SK-N-SH treated with all-trans-retinoic acid at 6 μM for 48 hours (cell line): ENCODE results near the gene ARHGAP26.

ENCODE experiments used
- ATAC-seq: fragments of 200-7000 bp; cut with Tn5 transposase; 3 replicates; pipeline ENCODE4 v1.9.1; 2020; ENCODE audit warnings: mild to moderate bottlenecking, moderate library complexity
- ARNTL ChIP-seq: fragments of 450-650 bp; formaldehyde crosslinking; IDR thresholded peaks from 2 replicates; pipeline ENCODE4 v1.5.0; 2020; ENCODE audit warnings: low read depth, mild to moderate bottlenecking, moderate library complexity, borderline replicate concordance
- BACH2 ChIP-seq: fragments of 250-450 bp; sonication (Bioruptor Pico); IDR thresholded peaks from 2 replicates; pipeline ENCODE4 v1.9.0; 2021; ENCODE audit warnings: mild to moderate bottlenecking, borderline replicate concordance
- CSDC2 ChIP-seq: fragments of 250-450 bp; sonication (Bioruptor Pico); IDR thresholded peaks from 2 replicates; pipeline ENCODE4 v1.5.0; 2020; ENCODE audit warnings: mild to moderate bottlenecking, moderate library complexity
- CSRNP3 ChIP-seq: fragments of 250-450 bp; sonication (Bioruptor Pico); IDR thresholded peaks from 2 replicates; pipeline ENCODE4 v1.5.1; 2021; ENCODE audit warnings: mild to moderate bottlenecking, moderate library complexity
- ESRRG ChIP-seq: fragments of 250-450 bp; sonication (Bioruptor Pico); IDR thresholded peaks from 2 replicates; pipeline ENCODE4 v1.6.1; 2021; ENCODE audit warnings: mild to moderate bottlenecking
- GLIS3 ChIP-seq: fragments of 250-450 bp; sonication (Bioruptor Pico); IDR thresholded peaks from 2 replicates; pipeline ENCODE4 v1.5.0; 2020; ENCODE audit warnings: mild to moderate bottlenecking, moderate library complexity
- ISL1 ChIP-seq: fragments of 250-450 bp; sonication (Bioruptor Pico); IDR thresholded peaks from 2 replicates; pipeline ENCODE4 v2.1.2; 2022; ENCODE audit warnings: mild to moderate bottlenecking, moderate library complexity
- OSR1 ChIP-seq: fragments of 250-450 bp; sonication (Bioruptor Pico); IDR thresholded peaks from 2 replicates; pipeline ENCODE4 v1.8.0; 2022; ENCODE audit warnings: moderate library complexity, mild to moderate bottlenecking, inconsistent platforms
- PATZ1 ChIP-seq: fragments of 250-450 bp; sonication (Bioruptor Pico); IDR thresholded peaks from 2 replicates; pipeline ENCODE4 v1.8.0; 2020; ENCODE audit warnings: mild to moderate bottlenecking, moderate library complexity, borderline replicate concordance
- POU6F1 ChIP-seq: fragments of 250-450 bp; sonication (Bioruptor Pico); IDR thresholded peaks from 2 replicates; pipeline ENCODE4 v1.8.0; 2021; ENCODE audit warnings: low read depth, mild to moderate bottlenecking, moderate library complexity, borderline replicate concordance
- PPARA ChIP-seq: fragments of 250-450 bp; sonication (Bioruptor Pico); IDR thresholded peaks from 2 replicates; pipeline ENCODE4 v1.5.0; 2020; ENCODE audit warnings: mild to moderate bottlenecking, borderline replicate concordance
- RARB ChIP-seq: fragments of 250-450 bp; sonication (Bioruptor Pico); IDR thresholded peaks from 2 replicates; pipeline ENCODE4 v1.8.0; 2021; ENCODE audit warnings: mild to moderate bottlenecking, moderate library complexity
- SNAI2 ChIP-seq: fragments of 250-450 bp; sonication (Bioruptor Pico); IDR thresholded peaks from 2 replicates; pipeline ENCODE4 v1.5.0; 2020; ENCODE audit warnings: mild to moderate bottlenecking, moderate library complexity
- TCF4 ChIP-seq: fragments of 250-450 bp; sonication (Bioruptor Pico); IDR thresholded peaks from 2 replicates; pipeline ENCODE4 v1.8.0; 2021; ENCODE audit warnings: mild to moderate bottlenecking, moderate library complexity, borderline replicate concordance
- TOX ChIP-seq: fragments of 250-450 bp; sonication (Bioruptor Pico); IDR thresholded peaks from 2 replicates; pipeline ENCODE4 v1.8.0; 2021; ENCODE audit warnings: mild to moderate bottlenecking, moderate library complexity, borderline replicate concordance
- ZC3H10 ChIP-seq: fragments of 250-450 bp; sonication (Bioruptor Pico); IDR thresholded peaks from 2 replicates; pipeline ENCODE4 v1.5.1; 2021; ENCODE audit warnings: mild to moderate bottlenecking, moderate library complexity
- ZFP3 ChIP-seq: fragments of 250-450 bp; sonication (Bioruptor Pico); IDR thresholded peaks from 2 replicates; pipeline ENCODE4 v1.5.0; 2020; ENCODE audit warnings: mild to moderate bottlenecking, moderate library complexity
- ZNF565 ChIP-seq: fragments of 450-650 bp; formaldehyde crosslinking; conservative IDR thresholded peaks from 2 replicates; pipeline ENCODE4 v1.5.0; 2020; ENCODE audit warnings: low read depth, mild to moderate bottlenecking, moderate library complexity
- ZNF70 ChIP-seq: fragments of 450-650 bp; formaldehyde crosslinking; IDR thresholded peaks from 2 replicates; pipeline ENCODE4 v1.5.0; 2020; ENCODE audit warnings: mild to moderate bottlenecking, moderate library complexity
- ZNF8 ChIP-seq: fragments of 450-650 bp; formaldehyde crosslinking; IDR thresholded peaks from 2 replicates; pipeline ENCODE4 v1.5.0; 2020; ENCODE audit warnings: mild to moderate bottlenecking, moderate library complexity

ARHGAP26 gene

GRCh38 chr5:142798099-142798770 lies 28.1 kb downstream of the ARHGAP26 start:
- no peak for ATAC-seq

GRCh38 chr5:142800776-142801494 lies 30.8 kb downstream of the ARHGAP26 start:
- TF ChIP-seq PPARA (CRISPR knock-in tag) (no peak), SNAI2 (no peak), ZNF70 (CRISPR knock-in tag) (no peak), PATZ1 (CRISPR knock-in tag) (no peak), OSR1 (CRISPR knock-in tag) (no peak), ESRRG (no peak), ARNTL (CRISPR knock-in tag) (no peak), CSDC2 (CRISPR knock-in tag) (no peak), ZC3H10 (CRISPR knock-in tag) (no peak), TOX (CRISPR knock-in tag) (no peak)
- no peak for ATAC-seq

More at GRCh38 chr5:142798099-142798770, 28.1 kb downstream of the ARHGAP26 start:
- TF ChIP-seq ZFP3 (CRISPR knock-in tag) (no peak), POU6F1 (CRISPR knock-in tag) (no peak), TOX (CRISPR knock-in tag) (no peak), ISL1 (CRISPR knock-in tag) (no peak), RARB (CRISPR knock-in tag) (no peak), TCF4 (CRISPR knock-in tag) (no peak), ZNF8 (CRISPR knock-in tag) (no peak), GLIS3 (CRISPR knock-in tag) (no peak), ARNTL (CRISPR knock-in tag) (no peak), ZNF70 (CRISPR knock-in tag) (no peak), CSRNP3 (CRISPR knock-in tag) (no peak), ZNF565 (CRISPR knock-in tag) (no peak)

GRCh38 chr5:142801495-142801871 lies 31.3 kb downstream of the ARHGAP26 start:
- TF ChIP-seq OSR1 (CRISPR knock-in tag) = no peak
- TF ChIP-seq SNAI2 = no peak
- no peak for TF ChIP-seq ARNTL (CRISPR knock-in tag)
- TF ChIP-seq BACH2 (CRISPR knock-in tag) = no peak
- no peak for TF ChIP-seq ZNF8 (CRISPR knock-in tag)
- no peak for TF ChIP-seq TCF4 (CRISPR knock-in tag)
- TF ChIP-seq POU6F1 (CRISPR knock-in tag) = no peak
- no peak for TF ChIP-seq RARB (CRISPR knock-in tag)
- TF ChIP-seq ZNF70 (CRISPR knock-in tag) = no peak
- TF ChIP-seq ZFP3 (CRISPR knock-in tag) = no peak
- no peak for TF ChIP-seq CSDC2 (CRISPR knock-in tag)
- TF ChIP-seq TOX (CRISPR knock-in tag) = no peak
- no peak for TF ChIP-seq ZNF565 (CRISPR knock-in tag)
- TF ChIP-seq ESRRG = no peak
- no peak for TF ChIP-seq GLIS3 (CRISPR knock-in tag)
- no peak for ATAC-seq
